GM21825 (cell line): ENCODE data around the gene OXCT1.
"Not testable (repeated sequence)": the region's sequence is repeated elsewhere in the genome, so short reads cannot be mapped to it uniquely, and the experiment has no call there.

Experiments used
- ATAC-seq: cut with Tn5 transposase; IDR thresholded peaks from one replicate; pipeline ENCODE4 v1.9.1; 2021; ENCODE audit warnings: mild to moderate bottlenecking, moderate library complexity; ENCODE audit not compliant: unreplicated experiment

The OXCT1 gene

GRCh38 chr5:41832430-41832829 lies 37.8 kb downstream of the OXCT1 start:
- no peak for ATAC-seq

DNA sequence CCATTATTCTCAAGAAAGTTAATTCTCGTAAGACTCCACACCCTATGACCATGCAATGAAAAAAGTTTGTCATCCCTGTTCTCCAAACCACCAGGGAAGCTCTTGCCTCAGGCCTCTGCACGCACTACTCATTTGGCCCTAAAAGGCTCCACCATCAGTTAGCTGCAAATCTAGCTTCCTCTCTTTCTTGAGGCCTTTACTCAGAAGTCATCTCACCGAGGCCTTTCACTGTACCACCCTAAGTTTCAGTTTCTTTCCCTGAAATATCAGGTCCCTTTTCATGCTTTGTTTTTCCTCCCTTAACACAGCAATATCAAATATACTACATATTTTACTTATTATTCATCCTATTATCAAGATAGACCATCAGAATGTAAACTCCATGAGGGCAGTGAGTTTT lies 39.1 kb downstream of the OXCT1 start:
- peak; percentile 64 for ATAC-seq

GRCh38 chr5:41827792-41828191 lies 42.4 kb downstream of the OXCT1 start:
- ATAC-seq: no peak

DNA sequence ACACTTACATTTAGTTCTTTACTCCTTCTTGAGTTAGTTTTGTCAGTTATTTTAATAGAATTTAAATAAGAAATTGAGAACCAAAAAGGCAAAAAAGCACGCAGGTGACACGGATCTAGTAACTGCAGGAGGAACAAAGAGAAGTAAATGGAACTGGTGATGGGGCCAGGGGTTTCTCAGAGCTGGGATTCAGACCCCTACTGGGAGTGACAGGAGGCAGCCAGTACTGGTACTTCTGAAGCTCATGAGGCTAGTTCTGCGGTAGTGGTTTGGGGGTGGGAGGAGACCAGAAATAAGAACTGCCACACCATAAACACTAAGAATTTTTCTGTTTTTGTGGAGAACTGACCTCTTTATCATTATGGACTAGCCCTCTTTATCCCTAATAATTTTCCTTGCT lies 48.2 kb downstream of the OXCT1 start:
- ATAC-seq: no peak

DNA sequence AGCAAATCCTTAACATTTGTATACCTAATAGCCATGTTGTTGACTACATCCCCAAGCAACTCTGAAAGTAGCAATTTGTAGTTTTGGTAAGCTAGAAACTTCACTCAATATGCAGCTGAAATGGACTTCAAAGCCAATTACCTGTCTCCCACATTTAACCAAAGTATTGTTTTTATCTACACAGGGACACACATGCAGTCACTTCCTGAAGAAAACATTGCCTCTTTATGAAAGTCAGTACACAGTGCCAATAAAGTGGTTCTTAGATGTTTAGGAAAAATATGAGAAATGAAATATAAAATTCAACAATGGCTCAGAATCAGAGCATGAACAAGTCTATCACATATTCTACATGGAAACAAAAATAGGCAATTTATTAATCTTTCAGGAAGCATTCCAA lies 49.2 kb downstream of the OXCT1 start:
- no peak for ATAC-seq

GRCh38 chr5:41820150-41820549 lies 50.1 kb downstream of the OXCT1 start:
- no peak for ATAC-seq

DNA sequence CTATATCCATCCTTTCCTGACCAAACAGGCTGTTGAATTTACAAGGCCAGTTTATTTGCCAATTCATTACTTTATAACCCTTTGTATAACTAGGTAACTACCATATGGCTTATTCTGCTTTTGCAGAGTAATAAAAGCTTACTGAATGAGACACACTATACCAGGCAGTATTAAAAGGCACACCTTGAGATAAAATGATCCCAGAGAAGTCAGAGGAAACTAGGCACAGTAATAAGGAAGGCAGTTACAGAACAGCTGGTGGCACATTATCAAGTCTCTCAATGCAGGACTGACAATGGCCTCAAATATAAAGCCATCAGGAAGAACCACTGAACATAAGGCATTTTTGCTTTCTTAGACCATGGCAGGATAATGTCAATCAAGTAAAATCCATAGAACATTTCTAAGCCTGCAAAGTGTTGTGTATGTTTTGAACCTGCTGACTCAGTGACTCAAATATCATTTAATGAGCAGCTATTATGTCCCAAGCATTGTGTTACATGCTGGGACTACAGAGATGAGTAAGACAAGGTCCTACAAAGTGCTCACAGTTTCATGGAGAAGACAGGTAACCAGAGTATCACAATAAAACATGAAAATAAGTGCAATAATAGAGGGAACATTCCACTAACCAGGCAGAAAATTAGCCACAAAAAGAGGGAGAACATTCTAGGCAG lies 52.5 kb downstream of the OXCT1 start:
- ATAC-seq: no peak

DNA sequence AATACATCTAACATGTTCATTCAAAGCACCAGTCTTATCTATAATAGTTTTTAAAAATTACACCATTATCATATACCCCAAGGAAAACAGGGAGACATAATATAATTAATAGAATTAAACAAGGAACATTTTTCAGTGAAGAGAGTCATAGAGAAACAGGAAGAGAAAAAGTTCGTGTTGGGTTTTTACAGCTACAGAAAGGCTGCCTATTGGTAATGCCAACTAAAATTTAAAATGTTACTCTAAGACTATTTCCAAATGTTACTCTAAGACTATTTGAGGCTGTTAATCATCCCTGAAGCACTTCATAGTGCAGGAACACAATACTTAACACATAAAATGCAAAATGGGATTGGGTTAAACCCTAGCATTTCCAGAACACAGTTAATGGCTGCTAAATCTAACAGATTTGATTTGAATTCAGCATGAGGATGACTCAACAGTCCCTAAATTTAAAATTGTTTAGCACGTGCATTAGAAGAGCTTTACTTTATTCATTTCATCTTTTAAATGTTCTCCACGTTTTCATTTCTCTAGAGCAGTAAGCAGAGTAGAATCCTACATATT lies 54.5 kb downstream of the OXCT1 start:
- ATAC-seq: no peak

- no peak for ATAC-seq
Observed at GRCh38 chr5:41815261-41815660, 55.0 kb downstream of the OXCT1 start.

GRCh38 chr5:41814306-41814705 lies 55.9 kb downstream of the OXCT1 start:
- ATAC-seq: not testable (repeated sequence)

- ATAC-seq: no peak
Observed at GRCh38 chr5:41812156-41812555, 58.1 kb downstream of the OXCT1 start.

DNA sequence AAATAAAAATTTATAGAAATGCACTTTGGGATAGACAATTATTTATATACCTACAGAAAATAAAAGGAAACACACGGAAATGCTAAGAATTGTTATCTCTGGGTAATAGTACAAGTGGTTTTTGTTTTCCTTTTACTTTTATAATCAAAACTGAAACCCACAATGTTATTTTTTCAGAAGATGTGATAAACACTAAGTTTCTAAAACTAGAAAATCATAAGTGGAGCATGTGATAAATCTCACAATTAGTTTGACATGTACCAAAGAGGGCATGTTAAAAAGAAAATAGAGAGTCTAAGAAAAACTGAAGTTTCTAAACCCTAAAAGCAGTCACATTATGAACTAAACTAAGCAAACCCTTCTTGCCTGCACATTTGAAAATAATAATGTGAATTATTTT lies 61.1 kb downstream of the OXCT1 start:
- ATAC-seq: no peak

- no peak for ATAC-seq
Observed at GRCh38 chr5:41808294-41808693, 61.9 kb downstream of the OXCT1 start.

DNA sequence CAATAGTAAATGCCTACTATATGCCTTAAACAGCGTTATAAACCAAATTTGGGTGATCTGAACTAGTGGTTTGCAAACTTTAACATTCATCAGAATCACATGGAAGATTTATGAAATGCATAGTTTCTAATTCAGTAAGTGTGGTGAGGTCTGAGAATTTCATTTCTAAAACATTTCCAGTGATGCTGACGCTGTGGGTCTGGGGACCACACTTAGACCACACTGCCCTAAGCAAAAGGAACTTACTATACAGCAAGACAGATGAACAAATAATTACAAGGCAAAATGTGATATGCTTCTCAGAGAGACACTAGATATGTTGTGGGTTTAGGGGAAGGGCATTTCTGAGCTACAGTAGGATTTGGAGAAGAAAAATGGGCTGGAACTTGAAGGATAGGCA lies 72.6 kb downstream of the OXCT1 start:
- ATAC-seq: no peak

DNA sequence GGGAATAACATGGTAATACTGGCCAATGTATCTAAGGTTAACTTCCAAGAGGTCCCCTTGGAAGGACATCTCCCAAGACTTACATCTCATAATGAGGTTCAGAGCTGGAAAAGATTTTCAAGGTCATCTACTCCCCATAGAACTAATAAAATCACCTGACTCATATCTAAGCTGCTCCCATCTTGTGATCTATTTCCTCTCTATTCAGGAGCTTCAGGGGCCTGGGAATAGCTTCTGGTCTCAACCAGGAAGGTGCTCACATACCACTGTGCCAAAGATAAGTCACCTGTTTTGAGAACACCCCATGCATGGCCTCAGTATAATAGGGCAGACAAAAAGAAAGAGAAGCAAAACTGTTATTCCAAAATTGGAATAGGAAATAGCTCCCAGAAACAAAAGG lies 74.2 kb downstream of the OXCT1 start:
- ATAC-seq: no peak

- ATAC-seq: no peak
Observed at GRCh38 chr5:41795125-41795524, 75.1 kb downstream of the OXCT1 start.

- ATAC-seq: no peak
Observed at GRCh38 chr5:41794471-41794870, 75.8 kb downstream of the OXCT1 start.

DNA sequence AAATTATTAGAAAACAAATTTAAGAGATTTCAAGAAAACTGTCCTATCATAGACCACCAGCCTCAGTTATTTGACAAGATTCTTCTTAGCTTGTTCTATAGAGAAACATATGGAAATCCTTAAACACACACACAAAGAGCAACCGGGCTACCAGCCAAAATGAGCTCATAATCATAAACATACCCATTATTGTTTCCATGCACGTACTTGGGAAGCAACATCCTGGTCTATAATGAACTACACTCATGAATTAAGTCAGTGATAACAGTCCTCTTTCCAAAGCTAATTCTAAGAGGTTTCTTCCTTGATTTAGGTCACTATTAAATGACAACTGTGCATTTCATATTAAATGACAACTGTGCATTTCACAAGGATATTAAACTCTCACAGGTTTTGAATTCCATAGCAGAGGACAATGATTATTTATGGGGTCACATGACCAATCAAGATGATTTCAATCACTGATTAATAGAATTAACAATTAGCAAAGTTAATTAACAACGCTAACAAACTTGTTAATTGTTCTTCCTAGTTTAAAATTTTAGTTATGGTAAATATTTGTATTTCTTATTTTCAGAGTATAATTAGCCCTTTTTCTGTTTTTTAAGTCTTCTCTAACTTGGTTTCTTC lies 77.0 kb downstream of the OXCT1 start:
- ATAC-seq: no peak

DNA sequence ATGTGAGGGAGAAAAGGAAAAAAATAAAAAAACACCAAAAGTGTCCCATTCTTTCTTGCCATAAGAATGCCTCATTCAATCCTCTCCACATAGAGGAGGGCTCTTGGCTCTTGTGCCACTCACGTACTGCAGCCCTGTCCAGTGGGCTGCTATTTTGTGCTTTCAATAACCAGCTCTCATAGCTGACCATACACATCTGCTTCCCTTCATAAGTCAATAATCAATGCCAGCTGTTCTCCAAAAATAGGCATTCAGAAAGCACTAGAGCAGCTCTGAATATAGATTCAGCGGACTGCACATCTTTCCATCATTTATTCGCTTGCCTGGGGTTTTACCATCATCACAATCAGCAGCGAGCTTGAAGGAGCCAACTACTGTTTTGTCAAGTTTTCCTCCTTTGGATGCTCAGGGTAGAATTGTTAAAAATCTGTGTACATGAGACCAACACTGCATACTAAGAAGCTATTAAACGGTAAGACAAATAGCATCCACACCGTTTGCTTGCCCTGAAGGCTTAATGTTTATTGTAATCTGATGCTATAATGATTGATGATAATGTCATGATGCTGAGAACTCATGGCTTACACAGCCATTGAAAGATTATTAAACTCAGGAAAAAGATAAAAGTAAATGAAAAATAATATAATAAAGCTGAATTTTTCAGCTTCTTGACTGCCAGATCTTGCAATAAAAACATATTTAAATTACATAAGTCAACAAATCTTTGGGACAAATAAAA lies 80.0 kb downstream of the OXCT1 start:
- no peak for ATAC-seq

GRCh38 chr5:41789434-41789833 lies 80.8 kb downstream of the OXCT1 start:
- no peak for ATAC-seq

GRCh38 chr5:41788941-41789368 lies 81.3 kb downstream of the OXCT1 start:
- ATAC-seq: no peak

GRCh38 chr5:41787265-41787664 lies 83.0 kb downstream of the OXCT1 start:
- no peak for ATAC-seq
